B cell (primary cell): Measurements from ENCODE around the gene ZFAND5. TPM values are rescaled to one million over a fixed set of nuclear protein-coding genes. Genes with fewer than 3 reads are reported as not detected.

Experiments
- ATAC-seq: fragments of 200-7000 bp; cut with Tn5 transposase; one replicate; pipeline ENCODE4 v1.10.0; 2021; ENCODE audit warnings: low read depth, mild to moderate bottlenecking, moderate number of reproducible peaks, moderate library complexity
- CTCF ChIA-PET: fragments of 350-600 bp; sonication (Branson Sonifier 250); formaldehyde crosslinking; loops from one replicate; lab custom pipeline; 2021; ENCODE audit warnings: antibody characterized with exemption, inconsistent platforms; lab: Charles Lee
- POLR2A ChIA-PET: fragments of 350-600 bp; sonication (Branson Sonifier 250); formaldehyde crosslinking; loops from one replicate; lab custom pipeline; 2021; ENCODE audit warnings: antibody characterized with exemption; lab: Charles Lee
- DNase-seq: peaks from one replicate; pipeline ENCODE4 v3.0.0; 2013
- H2AFZ ChIP-seq: 2 replicates; pipeline ENCODE4 v1.6.1; 2012; ENCODE audit warnings: mild to moderate bottlenecking, low read depth, low read length; ENCODE audit not compliant: insufficient read depth, poor library complexity, severe bottlenecking
- H3K27ac ChIP-seq, 2 donors: 1 replicate in 1 of 2; 2 replicates in 1 of 2; pipeline ENCODE4 v1.5.1; 2012 to 2013; ENCODE audit warnings: low read length in 2 of 2, mild to moderate bottlenecking in 2 of 2, moderate library complexity in 1 of 2
- H3K27me3 ChIP-seq, 4 experiments: fragments of 200-600 bp in 1 of 4; sonication (generic) in 1 of 4; replicated peaks in 1 of 4; 1 replicate in 2 of 4; 2 replicates in 2 of 4; pipeline versions ENCODE4 v1.6.1 to v1.7.0; 2013 to 2016; ENCODE audit warnings: low read length in 3 of 4, mild to moderate bottlenecking in 2 of 4, mixed read lengths in 1 of 4, moderate library complexity in 1 of 4; ENCODE audit not compliant: insufficient read depth in 4 of 4, control insufficient read depth in 3 of 4; ENCODE audit errors: control extremely low read depth in 1 of 4
- H3K36me3 ChIP-seq, 2 experiments: replicated peaks in 1 of 2; 1 replicate in 1 of 2; 2 replicates in 1 of 2; pipeline versions ENCODE4 v1.6.1 to v1.7.1; 2013; ENCODE audit warnings: low read length in 1 of 2; ENCODE audit not compliant: insufficient read depth in 2 of 2, control insufficient read depth in 1 of 2; ENCODE audit errors: control extremely low read depth in 1 of 2, extremely low read depth in 1 of 2
- H3K4me1 ChIP-seq, 2 donors: fragments of 200-600 bp in 1 of 2; sonication (generic) in 1 of 2; 1 replicate in 1 of 2; 2 replicates in 1 of 2; pipeline versions ENCODE4 v1.5.1 to v1.6.1; 2013 to 2017; ENCODE audit warnings: low read length in 2 of 2; ENCODE audit not compliant: control insufficient read depth in 2 of 2, insufficient read depth in 2 of 2
- H3K4me2 ChIP-seq: replicated peaks from 2 replicates; pipeline ENCODE3; 2012; ENCODE audit warnings: mild to moderate bottlenecking, low read depth, low read length; ENCODE audit not compliant: poor library complexity, severe bottlenecking
- H3K4me3 ChIP-seq, 5 experiments: fragments of 200-600 bp in 1 of 5; sonication (generic) in 1 of 5; 1 replicate in 3 of 5; 2 replicates in 2 of 5; pipeline versions ENCODE4 v1.5.1 to v1.7.0; 2011 to 2016; ENCODE audit warnings: low read length in 4 of 5, mild to moderate bottlenecking in 4 of 5, low read depth in 2 of 5, control low read depth in 1 of 5, moderate library complexity in 1 of 5; ENCODE audit not compliant: insufficient read depth in 1 of 5; ENCODE audit errors: control extremely low read depth in 1 of 5, extremely low read depth in 1 of 5
- H3K79me2 ChIP-seq: fragments of 200-600 bp; sonication (generic); one replicate; pipeline ENCODE4 v1.6.0; 2016; ENCODE audit warnings: low read length; ENCODE audit not compliant: control insufficient read depth, insufficient read depth
- H3K9ac ChIP-seq: fragments of 200-600 bp; sonication (generic); 2 replicates; pipeline ENCODE4 v1.6.1; 2017; ENCODE audit warnings: mild to moderate bottlenecking, low read length, moderate library complexity
- H3K9me3 ChIP-seq, 3 donors: one replicate each; pipeline versions ENCODE4 v1.6.1 to v1.7.1; 2013; ENCODE audit warnings: low read length in 2 of 3; ENCODE audit not compliant: control insufficient read depth in 2 of 3, insufficient read depth in 1 of 3; ENCODE audit errors: control extremely low read depth in 1 of 3
- H4K20me1 ChIP-seq: 2 replicates; pipeline ENCODE4 v1.6.0; 2012; ENCODE audit warnings: mild to moderate bottlenecking, low read length; ENCODE audit not compliant: insufficient read depth, control insufficient read depth, poor library complexity, severe bottlenecking
- H3K27ac Mint-ChIP-seq: one replicate; pipeline ENCODE4 v1.8.0; 2021; ENCODE audit warnings: mixed read lengths
- H3K27me3 Mint-ChIP-seq: one replicate; pipeline ENCODE4 v1.8.0; 2021; ENCODE audit warnings: mixed read lengths
- H3K4me1 Mint-ChIP-seq: one replicate; pipeline ENCODE4 v1.8.0; 2021; ENCODE audit warnings: mixed read lengths
- H3K4me3 Mint-ChIP-seq: one replicate; pipeline ENCODE4 v1.8.0; 2021; ENCODE audit warnings: mixed read lengths
- H3K9me3 Mint-ChIP-seq: one replicate; pipeline ENCODE4 v1.8.0; 2022; ENCODE audit warnings: mixed read lengths; ENCODE audit not compliant: insufficient read depth
- CTCF ChIP-seq: fragments of 200-600 bp; IDR thresholded peaks from one replicate; pipeline ENCODE4 v1.8.0; 2022; ENCODE audit warnings: antibody characterized with exemption, mild to moderate bottlenecking
- EZH2 ChIP-seq: IDR thresholded peaks from 2 replicates; pipeline ENCODE4 v1.6.1; 2012; ENCODE audit warnings: borderline replicate concordance, low read depth, mild to moderate bottlenecking, moderate library complexity, low read length; ENCODE audit not compliant: insufficient read depth, poor library complexity, severe bottlenecking
- WGBS: methylation state at CpG from one replicate; pipeline ENCODE4 v1.1.5; 2013; ENCODE audit warnings: missing lambda C conversion rate; ENCODE audit not compliant: insufficient coverage; 5-methylcytosine and 5-hydroxymethylcytosine counted together
- intact Hi-C: fragments of 100-400 bp; cut with micrococcal nuclease; formaldehyde crosslinking; loops from one replicate; pipeline ENCODE4 v1.10.0; 2022
- polyA plus RNA-seq: library from polyadenylated mRNA; depleted of rRNA; stranded (reverse); fragments of >200 nt; gene quantifications from 2 replicates; pipeline ENCODE4 v1.2.3, GENCODE V29; 2012
- total RNA-seq, 2 donors: library from RNA; stranded (reverse); fragments of 120-200 nt in 1 of 2; gene quantifications; 1 replicate in 1 of 2; 2 replicates in 1 of 2; pipeline versions ENCODE4 v1.2.3 to v1.2.4, GENCODE V29; 2013 to 2022

The ZFAND5 gene
- total and polyA plus RNA-seq, 2 donors (not counting 1 experiment from before 2014, with no cell fraction given): 95.3 to 162 TPM

DNA sequence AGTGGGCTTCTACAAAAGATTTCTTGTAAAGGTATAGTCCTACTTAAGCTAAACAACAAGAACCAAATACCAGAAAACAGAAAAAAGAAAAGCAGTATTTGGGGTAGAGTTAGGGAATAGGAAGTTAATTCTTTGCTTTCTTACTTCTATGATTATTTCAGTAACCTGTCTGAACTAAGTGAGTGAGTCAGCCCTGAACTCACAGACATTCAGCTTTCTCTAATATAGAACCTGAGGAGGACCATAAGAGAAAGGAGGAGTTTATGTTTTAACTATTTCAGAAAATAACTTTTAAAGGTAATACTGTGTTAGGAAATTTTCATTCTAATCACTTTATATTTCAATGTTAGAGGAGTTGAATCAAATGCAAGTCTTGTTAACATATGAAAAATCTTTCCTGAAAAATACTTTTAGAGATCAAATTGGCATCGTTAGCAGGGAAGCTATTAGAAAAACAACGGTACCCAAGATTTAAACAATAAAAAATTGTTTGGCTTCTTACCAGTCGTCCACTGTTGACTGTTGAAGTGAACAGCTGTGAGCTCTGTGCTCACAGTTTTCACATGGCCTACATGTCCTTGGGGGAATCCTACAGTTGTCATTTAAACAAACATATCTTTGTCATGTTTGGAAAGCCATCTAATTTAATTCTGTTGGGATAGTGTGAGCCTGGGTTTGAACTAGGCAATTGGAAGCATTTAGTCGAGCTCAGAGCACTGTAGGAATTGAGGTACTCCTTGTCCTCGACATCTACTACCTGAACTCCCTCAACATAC is 19.9 kb upstream of the ZFAND5 start:
- Histone ChIP-seq H3K27ac (no peak overlapping the region), H3K9me3 (no peaks in the 10 kb centered on the region), H3K4me2 (no peak overlapping the region), H4K20me1 (no peaks in the 10 kb centered on the region), H3K4me3 (no peak overlapping the region), H3K9ac (no peak overlapping the region), H3K36me3 (no peaks in the 10 kb centered on the region), H3K27me3 (no peaks in the 10 kb centered on the region), H2AFZ (no peak overlapping the region), H3K79me2 (no peaks in the 10 kb centered on the region), H3K4me1 (no peaks in the 10 kb centered on the region)
- Mint-ChIP-seq H3K4me3 (no peak overlapping the region), H3K27me3 (peaks cover 6% of the 10 kb centered on the region), H3K9me3 (no peaks in the 10 kb centered on the region), H3K27ac (no peak overlapping the region), H3K4me1 (peaks cover 4% of the 10 kb centered on the region)
- WGBS: 60% methylated on average over 1 of the region's 5 CpGs
- ATAC-seq: no peak
- ChIA-PET CTCF (interaction anchor here (0.8 kb wide), 1 partner anchor 103 kb away, joined by 3 read pairs; no protein-coding TSS in a partner anchor), POLR2A (no interaction called here)
- intact Hi-C loops: no loop called here
- no peak for TF ChIP-seq EZH2
- no peak for TF ChIP-seq CTCF
- no peak for DNase-seq

DNA sequence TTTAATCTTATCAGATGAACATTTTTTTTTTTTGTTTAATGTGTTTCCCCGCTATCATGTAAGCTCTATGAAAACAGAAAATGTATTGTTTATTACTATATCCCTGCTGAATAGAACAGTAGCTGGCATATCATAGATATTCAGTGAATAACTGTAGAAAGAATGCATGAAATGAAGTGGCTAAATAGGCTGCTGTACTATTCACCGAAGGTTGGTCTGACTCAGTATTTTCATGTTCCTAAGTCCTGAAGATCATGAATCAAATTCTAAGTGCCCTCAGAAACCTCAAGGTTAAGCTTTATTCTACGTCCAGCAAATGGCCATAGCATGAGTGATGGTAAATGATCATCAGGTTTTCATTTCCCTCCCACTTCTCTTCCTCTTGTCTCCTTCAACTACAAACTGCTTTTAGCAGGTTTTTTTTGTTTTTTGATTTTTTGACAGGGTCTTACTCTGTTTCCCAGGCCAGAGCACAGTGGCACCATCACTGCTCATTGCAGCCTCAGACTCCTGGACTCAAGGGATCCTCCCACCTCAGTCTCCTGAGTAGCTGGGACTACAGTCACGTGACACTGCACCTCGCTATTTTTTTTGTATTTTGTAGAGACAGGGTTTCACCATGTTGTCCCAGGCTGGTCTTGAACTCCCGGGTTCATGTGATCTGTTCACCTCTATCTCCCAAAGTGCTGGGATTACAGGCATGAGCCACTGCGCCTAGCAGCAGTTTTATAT is 19.1 kb upstream of the ZFAND5 start:
- Histone ChIP-seq H3K4me3 (no peak overlapping the region), H2AFZ (no peak overlapping the region), H4K20me1 (no peaks in the 10 kb centered on the region), H3K27me3 (no peaks in the 10 kb centered on the region), H3K4me1 (no peaks in the 10 kb centered on the region), H3K9ac (no peak overlapping the region), H3K36me3 (no peaks in the 10 kb centered on the region), H3K27ac (no peak overlapping the region), H3K79me2 (no peaks in the 10 kb centered on the region), H3K4me2 (no peak overlapping the region), H3K9me3 (no peaks in the 10 kb centered on the region)
- no CpG with 5 or more reads among the region's 7 CpGs for WGBS
- DNase-seq (no peak), ATAC-seq (no peak)
- H3K9me3 Mint-ChIP-seq: no peaks in the 10 kb centered on the region
- H3K4me1 Mint-ChIP-seq: peaks cover 4% of the 10 kb centered on the region
- intact Hi-C loops: no loop called here
- no peak overlapping the region for H3K4me3 Mint-ChIP-seq
- CTCF ChIA-PET: no interaction called here
- POLR2A ChIA-PET: no interaction called here
- H3K27ac Mint-ChIP-seq: no peak overlapping the region
- no peak for TF ChIP-seq CTCF
- no peak for TF ChIP-seq EZH2
- H3K27me3 Mint-ChIP-seq: peaks cover 3% of the 10 kb centered on the region
